Fibroblast of villous mesenchyme (primary cell): ENCODE measurements around the gene SLC30A3. TPM values are rescaled to one million over a fixed set of nuclear protein-coding genes. Genes with fewer than 3 reads are reported as not detected.
A peak's percentile ranks its signal among the peaks of the same experiment; 100 is the strongest.

Experiments used
- DNase-seq: peaks from one replicate; pipeline ENCODE4 v3.0.0-alpha.2; 2010; ENCODE audit warnings: low read depth
- H3K4me3 ChIP-seq: 2 replicates; pipeline ENCODE4 v1.5.1; 2011; ENCODE audit warnings: low read depth, mild to moderate bottlenecking, low read length
- CTCF ChIP-seq: IDR thresholded peaks from 2 replicates; pipeline ENCODE4 v1.5.1; 2012; ENCODE audit warnings: low read depth, mild to moderate bottlenecking, low read length; ENCODE audit not compliant: insufficient read depth
- total RNA-seq: library from RNA; depleted of rRNA; stranded (reverse); fragments of >200 nt; gene quantifications from 2 replicates; pipeline ENCODE4 v1.2.3, GENCODE V29; 2012

The SLC30A3 gene
- total RNA-seq, 1 donor, result not detected

DNA sequence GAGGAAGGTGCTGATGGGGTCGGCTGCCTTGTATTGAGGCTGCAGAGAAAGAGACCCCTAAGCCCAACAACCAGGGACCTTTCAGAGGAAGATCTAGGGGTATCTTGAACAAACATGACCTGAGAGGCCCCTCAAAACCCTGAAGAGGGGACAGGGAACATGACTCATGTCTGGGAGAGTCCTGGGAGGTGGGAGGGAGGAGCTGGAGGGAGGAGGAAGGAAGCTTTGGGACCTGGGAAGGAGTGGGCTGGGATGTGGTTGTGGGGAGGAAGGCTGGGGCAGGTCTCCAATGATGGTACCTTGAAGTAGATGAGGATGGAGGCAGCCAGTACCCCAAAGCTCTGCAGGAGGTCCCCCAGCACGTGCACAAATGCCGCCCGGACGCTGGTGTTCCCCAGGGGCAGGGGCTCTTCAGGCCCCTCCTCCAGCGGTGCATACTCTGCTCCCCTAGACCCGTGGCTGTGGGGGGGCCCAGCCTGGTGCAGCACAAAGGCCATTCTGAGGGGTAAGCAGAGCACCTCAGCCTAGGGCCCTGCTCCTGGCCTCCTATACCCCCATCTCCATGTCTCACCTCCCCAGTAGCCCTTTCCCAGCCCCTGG lies 5.9 kb downstream of the SLC30A3 start:
- no peak for DNase-seq
- no peak for TF ChIP-seq CTCF
- no peak overlapping the region for H3K4me3 ChIP-seq

- DNase-seq, result no peak
- TF ChIP-seq CTCF, result no peak
- H3K4me3 ChIP-seq, result no peak overlapping the region
Observed at GRCh38 chr2:27255660-27256059, 7.2 kb downstream of the SLC30A3 start.

- H3K4me3 ChIP-seq, result no peak overlapping the region
- no peak for DNase-seq
- TF ChIP-seq CTCF, result no peak
Observed at GRCh38 chr2:27255187-27255586, 7.7 kb downstream of the SLC30A3 start.

- TF ChIP-seq CTCF, result no peak
- H3K4me3 ChIP-seq, result no peak overlapping the region
- DNase-seq, result no peak
Observed at GRCh38 chr2:27251766-27252165, 11.1 kb downstream of the SLC30A3 start.

GRCh38 chr2:27250652-27251379 lies 12.0 kb downstream of the SLC30A3 start:
- no peak for DNase-seq
- no peak for TF ChIP-seq CTCF
- H3K4me3 ChIP-seq, result no peak overlapping the region

- TF ChIP-seq CTCF, result peak; percentile 81
- DNase-seq, result peak; percentile 57
- no peak overlapping the region for H3K4me3 ChIP-seq
Observed at GRCh38 chr2:27249891-27250651, 12.8 kb downstream of the SLC30A3 start.
